Muscle layer of duodenum (tissue), 2 donors: ENCODE measurements around the gene PLK2.

Source experiments
- H3K27ac ChIP-seq: one replicate; pipeline ENCODE4 v1.7.0; 2013; ENCODE audit warnings: mild to moderate bottlenecking, low read length
- H3K27me3 ChIP-seq: one replicate; pipeline ENCODE4 v1.7.0; 2013; ENCODE audit warnings: low read depth, mild to moderate bottlenecking, control low read depth, low read length
- H3K36me3 ChIP-seq, 2 donors: one replicate each; pipeline ENCODE4 v1.7.0; 2013; ENCODE audit warnings: low read length in 2 of 2, control low read depth in 1 of 2, mild to moderate bottlenecking in 1 of 2; ENCODE audit not compliant: insufficient read depth in 2 of 2, control insufficient read depth in 1 of 2
- H3K4me1 ChIP-seq, 2 donors: one replicate each; pipeline ENCODE4 v1.7.0; 2013; ENCODE audit warnings: low read length in 2 of 2, mild to moderate bottlenecking in 2 of 2, control low read depth in 1 of 2, moderate library complexity in 1 of 2; ENCODE audit not compliant: insufficient read depth in 2 of 2, control insufficient read depth in 1 of 2
- H3K4me3 ChIP-seq, 2 donors: one replicate each; pipeline ENCODE4 v1.7.0; 2013; ENCODE audit warnings: low read length in 2 of 2, low read depth in 1 of 2, mild to moderate bottlenecking in 1 of 2
- H3K9me3 ChIP-seq, 2 donors: one replicate each; pipeline ENCODE4 v1.7.0; 2013; ENCODE audit warnings: low read length in 2 of 2, control low read depth in 1 of 2, mild to moderate bottlenecking in 1 of 2; ENCODE audit not compliant: control insufficient read depth in 1 of 2
- donor health status: healthy.

Gene PLK2

DNA sequence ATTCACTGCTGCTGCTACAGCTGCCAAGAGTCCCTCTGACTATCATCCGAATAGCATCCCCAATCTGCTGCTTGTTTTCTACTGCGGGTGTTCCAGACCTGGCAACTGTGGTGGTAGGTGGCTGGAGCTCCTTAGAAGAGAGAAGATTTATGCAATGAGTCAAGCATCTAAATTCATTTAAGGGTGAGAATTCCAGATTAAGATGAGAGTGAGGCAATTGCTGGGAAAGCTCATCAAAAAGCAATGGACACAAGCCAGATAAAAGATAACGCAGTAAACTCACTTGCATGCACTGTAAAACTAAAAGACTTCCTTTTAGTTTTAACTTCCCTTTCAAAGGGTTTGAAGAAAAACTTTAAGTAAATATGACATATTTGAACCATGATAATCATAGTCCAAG lies 3.9 kb downstream of the PLK2 start:
- no peaks in the 10 kb centered on the region for H3K9me3 ChIP-seq
- peaks cover 31 to 38% of the 10 kb centered on the region in 2 donors for H3K36me3 ChIP-seq
- peak overlapping the region; percentile 1 for H3K27ac ChIP-seq
- peaks cover 3 to 15% of the 10 kb centered on the region in 2 donors for H3K4me1 ChIP-seq
- peak overlapping the region; percentile 87 to 91 for H3K4me3 ChIP-seq
- no peaks in the 10 kb centered on the region for H3K27me3 ChIP-seq

DNA sequence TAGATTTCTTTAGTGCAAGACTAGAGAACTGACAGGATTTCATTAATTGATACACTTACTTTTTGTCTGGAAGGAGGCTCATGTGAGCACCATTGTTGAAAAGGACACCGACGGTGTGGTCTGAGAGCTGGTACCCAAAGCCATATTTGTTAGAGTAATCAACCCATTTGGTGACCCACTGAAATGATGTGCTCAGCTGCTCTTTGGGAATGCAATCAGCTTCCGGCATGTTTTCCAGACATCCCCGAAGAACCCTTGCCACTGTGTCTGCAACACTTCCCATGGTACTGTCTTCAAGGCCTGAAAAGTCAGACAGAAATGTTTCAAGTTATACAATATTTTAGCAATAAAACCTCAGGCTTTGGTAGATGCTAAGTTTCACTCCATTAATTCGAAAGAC lies 4.4 kb downstream of the PLK2 start:
- Histone ChIP-seq H3K36me3 (peaks cover 31 to 38% of the 10 kb centered on the region in 2 donors), H3K4me3 (peak overlapping the region; percentile 87 to 91), H3K27me3 (no peaks in the 10 kb centered on the region), H3K9me3 (no peaks in the 10 kb centered on the region), H3K27ac (no peak overlapping the region), H3K4me1 (peaks cover 0 to 15% of the 10 kb centered on the region in 2 donors)

DNA sequence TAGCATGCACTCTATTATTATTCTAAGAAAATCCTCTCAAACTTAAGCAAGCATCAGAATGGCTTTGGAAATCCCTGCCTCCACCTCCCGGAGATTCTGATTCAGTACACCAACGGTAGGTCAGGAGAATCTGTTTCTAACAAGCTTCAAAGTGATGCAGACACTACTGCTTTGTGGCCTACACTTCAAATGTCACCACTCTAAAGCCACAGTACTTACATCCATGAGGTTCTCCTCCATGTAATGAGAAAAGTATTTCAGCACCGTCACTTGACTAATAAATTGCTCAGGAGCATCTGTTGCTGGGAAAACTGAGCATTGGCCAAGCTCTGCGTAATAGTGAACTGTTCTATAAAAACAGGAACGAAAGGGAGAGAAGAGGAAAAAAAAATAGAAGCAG lies 4.8 kb downstream of the PLK2 start:
- no peak overlapping the region for H3K27ac ChIP-seq
- peaks cover 31 to 38% of the 10 kb centered on the region in 2 donors for H3K36me3 ChIP-seq
- no peaks in the 10 kb centered on the region for H3K27me3 ChIP-seq
- peak overlapping the region; percentile 87 to 91 for H3K4me3 ChIP-seq
- H3K9me3 ChIP-seq = no peaks in the 10 kb centered on the region
- peaks cover 0 to 15% of the 10 kb centered on the region in 2 donors for H3K4me1 ChIP-seq

GRCh38 chr5:58454025-58454424 lies 5.9 kb downstream of the PLK2 start:
- peak overlapping the region in 1 of 2 donors; percentile 7 for H3K4me3 ChIP-seq
- no peak overlapping the region for H3K27ac ChIP-seq
- peaks cover 0 to 15% of the 10 kb centered on the region in 2 donors for H3K4me1 ChIP-seq
- peaks cover 31 to 38% of the 10 kb centered on the region in 2 donors for H3K36me3 ChIP-seq
- H3K9me3 ChIP-seq = no peaks in the 10 kb centered on the region
- H3K27me3 ChIP-seq = no peaks in the 10 kb centered on the region

DNA sequence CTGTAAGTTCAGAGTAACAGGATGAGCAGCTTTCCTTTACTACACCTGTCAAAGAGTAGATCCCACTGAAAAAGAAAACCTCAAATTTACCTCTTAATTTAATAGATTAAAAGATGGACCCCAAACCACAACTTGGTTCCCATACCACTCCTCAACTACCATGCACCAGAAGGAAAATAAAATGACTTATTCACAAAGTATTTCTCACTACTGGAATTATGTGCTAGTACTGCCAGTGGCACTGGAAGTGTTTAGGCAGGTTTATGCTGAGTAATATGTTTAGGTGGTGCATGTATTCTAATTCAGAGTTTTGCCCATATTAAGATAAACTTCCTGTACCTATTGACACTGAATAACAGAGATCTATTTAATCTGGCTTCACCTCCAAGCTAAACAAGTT lies 6.6 kb downstream of the PLK2 start:
- no peak overlapping the region for H3K4me3 ChIP-seq
- peaks cover 31 to 38% of the 10 kb centered on the region in 2 donors for H3K36me3 ChIP-seq
- H3K4me1 ChIP-seq = peaks cover 0 to 15% of the 10 kb centered on the region in 2 donors
- no peaks in the 10 kb centered on the region for H3K9me3 ChIP-seq
- H3K27me3 ChIP-seq = no peaks in the 10 kb centered on the region
- H3K27ac ChIP-seq = no peak overlapping the region

- H3K27me3 ChIP-seq = no peaks in the 10 kb centered on the region
- no peak overlapping the region for H3K27ac ChIP-seq
- H3K4me3 ChIP-seq = no peak overlapping the region
- H3K4me1 ChIP-seq = peaks cover 0 to 14% of the 10 kb centered on the region in 2 donors
- no peaks in the 10 kb centered on the region for H3K9me3 ChIP-seq
- peaks cover 31 to 38% of the 10 kb centered on the region in 2 donors for H3K36me3 ChIP-seq
Measured at GRCh38 chr5:58452566-58453258, 7.2 kb downstream of the PLK2 start.

- no peak overlapping the region for H3K4me3 ChIP-seq
- peaks cover 26 to 34% of the 10 kb centered on the region in 2 donors for H3K36me3 ChIP-seq
- H3K27ac ChIP-seq = no peak overlapping the region
- H3K4me1 ChIP-seq = peaks cover 0 to 11% of the 10 kb centered on the region in 2 donors
- H3K27me3 ChIP-seq = no peaks in the 10 kb centered on the region
- H3K9me3 ChIP-seq = no peaks in the 10 kb centered on the region
Measured at GRCh38 chr5:58451732-58452565, 7.9 kb downstream of the PLK2 start.

DNA sequence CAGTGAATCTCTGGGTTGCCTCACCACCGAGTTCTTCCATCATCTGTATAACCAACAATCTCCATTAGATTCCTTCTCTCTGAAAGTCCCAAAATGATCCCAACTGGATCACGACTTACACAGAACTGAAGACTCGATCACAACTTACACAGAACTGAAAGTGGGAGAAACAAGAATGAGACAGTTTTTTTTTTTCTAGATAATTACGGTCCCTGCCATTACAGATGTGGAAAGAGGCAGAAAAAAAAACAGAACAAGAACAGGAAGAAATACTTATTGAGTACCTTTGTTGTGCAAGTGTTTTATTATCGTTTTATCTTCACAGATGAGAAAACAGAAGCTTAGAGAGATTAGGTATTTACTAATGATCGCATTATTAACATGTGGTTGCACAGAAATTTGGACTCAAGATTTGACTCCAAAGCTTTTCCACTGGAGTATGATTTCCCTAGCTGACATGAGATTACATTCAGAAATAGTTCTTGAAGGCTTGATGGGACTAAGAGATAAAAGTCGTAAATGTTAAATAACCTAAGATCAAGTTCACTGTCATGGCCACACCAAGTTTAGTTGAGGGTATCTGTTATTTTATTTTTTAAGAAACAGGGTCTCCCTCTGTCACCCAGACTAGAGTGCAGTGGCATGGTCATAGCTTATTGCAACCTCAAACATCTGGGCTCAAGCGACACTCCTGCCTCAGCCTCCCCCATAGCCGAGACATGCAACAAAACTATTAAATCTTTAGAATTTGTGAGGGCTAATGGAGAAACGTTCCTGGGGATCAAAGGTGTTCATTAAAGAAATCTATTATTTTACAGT lies 8.9 kb downstream of the PLK2 start:
- Histone ChIP-seq H3K27ac (no peak overlapping the region), H3K4me1 (peaks cover 0 to 11% of the 10 kb centered on the region in 2 donors), H3K36me3 (peaks cover 24 to 30% of the 10 kb centered on the region in 2 donors), H3K9me3 (peaks cover 0 to 3% of the 10 kb centered on the region in 2 donors), H3K4me3 (no peak overlapping the region), H3K27me3 (no peaks in the 10 kb centered on the region)

DNA sequence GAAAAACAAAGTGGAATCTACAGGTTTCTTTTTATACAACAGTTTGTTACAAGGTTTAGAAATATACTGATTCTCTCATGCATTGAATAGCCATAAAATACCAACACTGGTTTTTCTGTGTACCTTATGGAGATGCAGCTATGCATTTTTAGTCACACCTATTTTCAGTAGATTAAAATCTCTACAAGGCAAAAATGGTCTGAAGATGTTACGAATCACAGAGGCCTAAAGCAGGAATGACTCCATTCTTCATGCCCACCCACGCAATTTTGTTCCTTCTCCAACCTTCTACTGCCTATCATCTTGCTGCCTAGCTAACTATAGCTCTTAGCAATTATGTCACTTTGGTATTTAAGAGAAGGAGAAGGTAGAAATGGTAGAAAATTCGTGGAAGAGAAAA lies 9.9 kb downstream of the PLK2 start:
- Histone ChIP-seq H3K4me3 (no peak overlapping the region), H3K27ac (no peak overlapping the region), H3K36me3 (peaks cover 16 to 20% of the 10 kb centered on the region in 2 donors), H3K27me3 (no peaks in the 10 kb centered on the region), H3K9me3 (peaks cover 0 to 6% of the 10 kb centered on the region in 2 donors), H3K4me1 (peaks cover 0 to 9% of the 10 kb centered on the region in 2 donors)

GRCh38 chr5:58447226-58447625 lies 12.7 kb downstream of the PLK2 start:
- H3K4me3 ChIP-seq = no peak overlapping the region
- H3K9me3 ChIP-seq = peaks cover 0 to 6% of the 10 kb centered on the region in 2 donors
- no peaks in the 10 kb centered on the region for H3K36me3 ChIP-seq
- no peak overlapping the region for H3K27ac ChIP-seq
- no peaks in the 10 kb centered on the region for H3K4me1 ChIP-seq
- no peaks in the 10 kb centered on the region for H3K27me3 ChIP-seq

- Histone ChIP-seq H3K27ac (no peak overlapping the region), H3K4me3 (no peak overlapping the region), H3K9me3 (peaks cover 0 to 6% of the 10 kb centered on the region in 2 donors), H3K27me3 (no peaks in the 10 kb centered on the region), H3K4me1 (no peaks in the 10 kb centered on the region), H3K36me3 (no peaks in the 10 kb centered on the region)
Measured at GRCh38 chr5:58446024-58446423, 13.9 kb downstream of the PLK2 start.
